ENCODE measurements around the gene FZR1.
A peak's percentile ranks its signal among the peaks of the same experiment; 100 is the strongest.

Gene FZR1

GRCh38 chr19:3459965-3460582, 46.0 kb upstream of the FZR1 start:
- Mint-ChIP-seq H3K4me3 (peak overlapping the region in 1 of 3 experiments; percentile 37), H3K9me3 (no peaks in the 10 kb centered on the region), H3K27me3 (ENCODE audit: low read depth) (peaks cover 11% of the 10 kb centered on the region), H3K4me1 (peaks cover 38% of the 10 kb centered on the region), H3K36me3 (ENCODE audit: low read depth) (peaks cover 9% of the 10 kb centered on the region), H3K27ac (peak overlapping the region; percentile 98 to 100 (median 98))
- TF ChIP-seq CTCF (IDR thresholded peaks at IDR 0.05; ENCODE audit: unreplicated experiment in 3 of 3), result no peak

- peaks cover 36% of the 10 kb centered on the region for H3K4me1 Mint-ChIP-seq
- H3K4me3 Mint-ChIP-seq, result peak overlapping the region; percentile 60 to 67 (median 67)
- peaks cover 2% of the 10 kb centered on the region for H3K9me3 Mint-ChIP-seq
- peaks cover 9% of the 10 kb centered on the region for H3K36me3 Mint-ChIP-seq (ENCODE audit: low read depth)
- peaks cover 27% of the 10 kb centered on the region for H3K27me3 Mint-ChIP-seq (ENCODE audit: low read depth)
- H3K27ac Mint-ChIP-seq, result peak overlapping the region; percentile 79 to 95 (median 94)
- TF ChIP-seq CTCF (IDR thresholded peaks at IDR 0.05; ENCODE audit: unreplicated experiment in 3 of 3), result no peak
These were observed 43.0 kb upstream of the FZR1 start for GRCh38 chr19:3462991-3463713.

GRCh38 chr19:3463714-3464586, 42.2 kb upstream of the FZR1 start:
- Mint-ChIP-seq H3K4me3 (peak overlapping the region in 1 of 3 experiments; percentile 45), H3K27me3 (ENCODE audit: low read depth) (peaks cover 23% of the 10 kb centered on the region), H3K9me3 (peaks cover 2% of the 10 kb centered on the region), H3K36me3 (ENCODE audit: low read depth) (peaks cover 15% of the 10 kb centered on the region), H3K4me1 (peaks cover 33% of the 10 kb centered on the region), H3K27ac (no peak overlapping the region)
- TF ChIP-seq CTCF (IDR thresholded peaks at IDR 0.05; ENCODE audit: unreplicated experiment in 3 of 3), result peak in 1 of 3 experiments; percentile 11

- peaks cover 19% of the 10 kb centered on the region for H3K36me3 Mint-ChIP-seq (ENCODE audit: low read depth)
These were observed 41.4 kb upstream of the FZR1 start for GRCh38 chr19:3464587-3465235.

More at GRCh38 chr19:3464587-3465235, 41.4 kb upstream of the FZR1 start:
- H3K9me3 Mint-ChIP-seq, result peaks cover 2% of the 10 kb centered on the region
- peak overlapping the region in 2 of 3 experiments; percentile 38 to 47 for H3K4me3 Mint-ChIP-seq
- H3K27me3 Mint-ChIP-seq (ENCODE audit: low read depth), result peaks cover 23% of the 10 kb centered on the region
- H3K27ac Mint-ChIP-seq, result peak overlapping the region in 2 of 3 experiments; percentile 87
- TF ChIP-seq CTCF (IDR thresholded peaks at IDR 0.05; ENCODE audit: unreplicated experiment in 3 of 3), result no peak
- peaks cover 28% of the 10 kb centered on the region for H3K4me1 Mint-ChIP-seq
